ENCODE data around the gene WIPI1. TPM values are rescaled to one million over a fixed set of nuclear protein-coding genes. Genes with fewer than 3 reads are reported as not detected.

WIPI1 gene
- total and polyA plus RNA-seq, 2 experiments from 2014 or later = 67.4 to 79.6 TPM

DNA sequence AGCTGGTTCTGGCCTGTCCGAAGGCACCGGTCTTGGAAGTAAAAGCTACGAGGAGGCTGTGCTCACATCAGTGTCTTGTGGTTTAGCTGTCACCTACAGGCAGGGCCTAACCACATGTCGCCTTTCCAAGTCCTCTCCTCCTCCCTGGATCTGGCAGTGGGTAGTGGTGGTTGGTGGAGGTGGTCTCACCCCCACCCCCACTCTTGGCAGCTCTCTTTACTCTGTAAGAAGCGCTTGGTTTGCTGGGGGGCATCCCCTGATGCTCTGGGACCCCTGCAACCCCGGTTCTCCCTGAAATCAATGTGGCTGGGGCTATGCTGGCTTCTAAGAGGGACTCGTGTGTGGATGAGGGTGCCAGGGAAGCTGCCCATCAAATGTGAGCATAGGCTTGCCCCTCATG lies 68.3 kb downstream of the WIPI1 start:
- TF ChIP-seq, protein P1, sequence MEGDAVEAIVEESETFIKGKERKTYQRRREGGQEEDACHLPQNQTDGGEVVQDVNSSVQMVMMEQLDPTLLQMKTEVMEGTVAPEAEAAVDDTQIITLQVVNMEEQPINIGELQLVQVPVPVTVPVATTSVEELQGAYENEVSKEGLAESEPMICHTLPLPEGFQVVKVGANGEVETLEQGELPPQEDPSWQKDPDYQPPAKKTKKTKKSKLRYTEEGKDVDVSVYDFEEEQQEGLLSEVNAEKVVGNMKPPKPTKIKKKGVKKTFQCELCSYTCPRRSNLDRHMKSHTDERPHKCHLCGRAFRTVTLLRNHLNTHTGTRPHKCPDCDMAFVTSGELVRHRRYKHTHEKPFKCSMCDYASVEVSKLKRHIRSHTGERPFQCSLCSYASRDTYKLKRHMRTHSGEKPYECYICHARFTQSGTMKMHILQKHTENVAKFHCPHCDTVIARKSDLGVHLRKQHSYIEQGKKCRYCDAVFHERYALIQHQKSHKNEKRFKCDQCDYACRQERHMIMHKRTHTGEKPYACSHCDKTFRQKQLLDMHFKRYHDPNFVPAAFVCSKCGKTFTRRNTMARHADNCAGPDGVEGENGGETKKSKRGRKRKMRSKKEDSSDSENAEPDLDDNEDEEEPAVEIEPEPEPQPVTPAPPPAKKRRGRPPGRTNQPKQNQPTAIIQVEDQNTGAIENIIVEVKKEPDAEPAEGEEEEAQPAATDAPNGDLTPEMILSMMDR (IDR thresholded peaks at IDR 0.05; ENCODE audit: poor library complexity) = no peak
- no peak for TF ChIP-seq EZH2 (IDR thresholded peaks at IDR 0.05; ENCODE audit: borderline replicate concordance)
- TF ChIP-seq EZH2phosphoT487 (IDR thresholded peaks at IDR 0.05; ENCODE audit: low read depth, severe bottlenecking, unreplicated experiment) = no peak
- H2AFZ ChIP-seq = no peak overlapping the region
- H3K36me3 ChIP-seq (replicated peaks; ENCODE audit: insufficient read depth, low read depth) = no peaks in the 10 kb centered on the region
- H3K4me2 ChIP-seq = no peak overlapping the region
- H3K27me3 ChIP-seq = no peaks in the 10 kb centered on the region
- H3K4me3 ChIP-seq = no peak overlapping the region
- WGBS (ENCODE audit: low lambda C conversion rate, missing lambda C conversion rate) = 78% methylated on average over 7 of the region's 7 CpGs
- H3K27ac ChIP-seq = no peak overlapping the region
- no peaks in the 10 kb centered on the region for H3K9me3 ChIP-seq (ENCODE audit: low read depth)
- no peak for DNase-seq (ENCODE audit: low spot score)
- H3K9me2 ChIP-seq (replicated peaks; ENCODE audit: insufficient read depth) = no peaks in the 10 kb centered on the region
- no peaks in the 10 kb centered on the region for H4K20me1 ChIP-seq (ENCODE audit: insufficient read depth, poor library complexity, severe bottlenecking)
- peaks cover 4% of the 10 kb centered on the region for H3K4me1 ChIP-seq (ENCODE audit: insufficient read depth)
- no peaks in the 10 kb centered on the region for H3K79me2 ChIP-seq

DNA sequence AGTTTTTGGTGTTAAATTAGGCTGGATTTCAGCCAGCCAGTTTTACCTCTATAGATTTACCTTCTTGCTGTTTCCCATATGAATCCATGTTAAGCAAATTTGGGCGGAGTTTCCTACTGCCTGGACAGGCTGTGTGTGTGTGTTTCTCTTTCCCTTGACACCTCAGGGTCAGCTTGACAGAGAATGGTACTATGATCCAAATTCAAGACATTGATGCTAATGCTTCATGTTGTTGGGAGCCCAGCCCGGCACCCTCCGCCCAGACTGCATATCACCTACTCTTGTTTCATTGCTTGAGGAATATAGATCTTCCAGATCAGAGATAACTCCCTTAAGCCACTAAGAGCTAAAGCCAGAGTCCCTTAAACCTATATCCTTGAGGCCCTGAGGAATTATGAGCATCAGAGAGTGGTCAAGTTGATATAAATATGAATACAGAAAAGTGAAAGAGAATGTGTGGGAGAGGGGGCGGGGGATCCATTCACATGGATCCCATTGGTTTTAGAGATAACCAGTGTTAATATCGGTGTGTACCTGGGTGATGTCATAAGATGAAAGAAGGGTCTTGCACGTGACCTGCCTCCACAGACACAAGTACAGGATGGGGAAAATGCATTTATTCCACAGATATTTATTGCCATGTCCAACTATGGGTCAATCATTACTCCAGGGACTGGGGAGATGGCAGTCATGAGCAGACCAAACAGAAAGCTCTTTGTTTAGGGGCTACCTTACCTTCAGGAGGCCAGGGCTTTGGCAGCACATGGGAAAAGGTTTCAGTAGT lies 69.7 kb downstream of the WIPI1 start:
- H3K27ac ChIP-seq = no peak overlapping the region
- no peak overlapping the region for H2AFZ ChIP-seq
- H3K27me3 ChIP-seq = no peaks in the 10 kb centered on the region
- H3K36me3 ChIP-seq (replicated peaks; ENCODE audit: insufficient read depth, low read depth) = no peaks in the 10 kb centered on the region
- no peak overlapping the region for H3K4me2 ChIP-seq
- 93% methylated on average over 6 of the region's 6 CpGs for WGBS (ENCODE audit: low lambda C conversion rate, missing lambda C conversion rate)
- H3K9me2 ChIP-seq (replicated peaks; ENCODE audit: insufficient read depth) = no peaks in the 10 kb centered on the region
- no peaks in the 10 kb centered on the region for H3K79me2 ChIP-seq
- no peak overlapping the region for H3K4me3 ChIP-seq
- no peaks in the 10 kb centered on the region for H4K20me1 ChIP-seq (ENCODE audit: insufficient read depth, poor library complexity, severe bottlenecking)
- peaks cover 13% of the 10 kb centered on the region for H3K4me1 ChIP-seq (ENCODE audit: insufficient read depth)
- no peak for TF ChIP-seq EZH2 (IDR thresholded peaks at IDR 0.05; ENCODE audit: borderline replicate concordance)
- TF ChIP-seq, protein P1 (IDR thresholded peaks at IDR 0.05; ENCODE audit: poor library complexity) = no peak
- TF ChIP-seq EZH2phosphoT487 (IDR thresholded peaks at IDR 0.05; ENCODE audit: low read depth, severe bottlenecking, unreplicated experiment) = no peak
- DNase-seq (ENCODE audit: low spot score) = no peak
- H3K9me3 ChIP-seq (ENCODE audit: low read depth) = no peaks in the 10 kb centered on the region

DNA sequence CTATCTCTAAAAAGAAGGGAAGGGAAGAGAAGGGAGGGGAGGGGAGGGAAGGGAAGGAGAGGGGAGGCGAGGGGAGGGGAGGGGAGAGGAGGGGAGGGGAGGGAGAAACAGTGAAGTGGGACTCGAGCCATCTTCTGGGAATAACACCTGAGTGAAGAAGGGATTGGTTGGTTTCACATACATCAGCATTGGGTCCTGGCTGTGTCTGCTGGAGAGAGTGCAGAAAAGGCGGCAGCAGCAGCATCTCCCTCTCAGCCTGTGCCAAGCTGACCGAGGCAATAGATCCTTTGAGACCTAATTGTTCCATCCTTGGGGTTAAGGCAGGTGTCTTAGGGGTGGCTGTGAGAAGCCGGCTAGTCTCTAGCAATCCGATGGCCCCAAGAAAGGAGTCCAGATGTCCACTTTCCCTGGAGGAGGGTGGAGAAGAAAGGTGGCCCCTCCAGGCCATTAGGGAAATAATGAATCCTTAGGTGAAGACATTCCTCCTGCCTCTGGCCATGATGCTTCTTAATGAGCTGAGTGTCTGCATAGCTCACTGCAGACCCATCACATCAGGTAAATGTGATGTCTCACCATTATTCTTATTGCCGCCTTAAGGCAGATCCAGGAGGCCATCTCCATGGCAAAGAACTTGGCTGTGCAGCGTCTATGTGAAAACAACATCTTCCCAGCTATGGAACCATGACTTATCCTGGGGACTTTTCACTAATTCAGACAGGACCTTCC lies 71.6 kb downstream of the WIPI1 start:
- DNase-seq (ENCODE audit: low spot score) = no peak
- H3K27me3 ChIP-seq = no peaks in the 10 kb centered on the region
- H3K9me2 ChIP-seq (replicated peaks; ENCODE audit: insufficient read depth) = no peaks in the 10 kb centered on the region
- no peaks in the 10 kb centered on the region for H3K9me3 ChIP-seq (ENCODE audit: low read depth)
- TF ChIP-seq EZH2 (IDR thresholded peaks at IDR 0.05; ENCODE audit: borderline replicate concordance) (no peak), EZH2phosphoT487 (IDR thresholded peaks at IDR 0.05; ENCODE audit: low read depth, severe bottlenecking, unreplicated experiment) (no peak)
- TF ChIP-seq, protein P1 (IDR thresholded peaks at IDR 0.05; ENCODE audit: poor library complexity) = no peak
- 96% methylated on average over 6 of the region's 8 CpGs for WGBS (ENCODE audit: low lambda C conversion rate, missing lambda C conversion rate)
- H3K36me3 ChIP-seq (replicated peaks; ENCODE audit: insufficient read depth, low read depth) = no peaks in the 10 kb centered on the region
- no peak overlapping the region for H3K4me3 ChIP-seq
- no peak overlapping the region for H2AFZ ChIP-seq
- no peaks in the 10 kb centered on the region for H3K79me2 ChIP-seq
- peaks cover 13% of the 10 kb centered on the region for H3K4me1 ChIP-seq (ENCODE audit: insufficient read depth)
- H3K27ac ChIP-seq = no peak overlapping the region
- no peak overlapping the region for H3K4me2 ChIP-seq
- H4K20me1 ChIP-seq (ENCODE audit: insufficient read depth, poor library complexity, severe bottlenecking) = no peaks in the 10 kb centered on the region
